RWPE2 (cell line): ENCODE results near the gene BPIFB4.
"Not testable (repeated sequence)": the region's sequence is repeated elsewhere in the genome, so short reads cannot be mapped to it uniquely, and the experiment has no call there.

Source experiments
- ATAC-seq: fragments of 200-7000 bp; cut with Tn5 transposase; 3 replicates; pipeline ENCODE4 v1.9.1; 2021; ENCODE audit warnings: low read depth
- DNase-seq: peaks from one replicate; pipeline ENCODE4 v3.0.0-alpha.2; 2020; ENCODE audit warnings: low spot score
- H3K27ac ChIP-seq: fragments of 450-650 bp; 2 replicates; pipeline ENCODE4 v1.5.1; 2017; ENCODE audit warnings: mild to moderate bottlenecking; ENCODE audit not compliant: poor library complexity, severe bottlenecking
- H3K27me3 ChIP-seq: fragments of 250-450 bp; sonication (Bioruptor Pico); 2 replicates; pipeline ENCODE4 v1.5.1; 2021; ENCODE audit warnings: mild to moderate bottlenecking, moderate library complexity; ENCODE audit not compliant: insufficient read depth, poor library complexity, severe bottlenecking
- H3K36me3 ChIP-seq: fragments of 250-450 bp; sonication (Bioruptor Pico); 2 replicates; pipeline ENCODE4 v1.5.1; 2020; ENCODE audit warnings: low read depth, mild to moderate bottlenecking, moderate library complexity
- H3K4me1 ChIP-seq: fragments of 250-450 bp; sonication (Bioruptor Pico); 2 replicates; pipeline ENCODE4 v1.5.1; 2021; ENCODE audit warnings: mild to moderate bottlenecking, moderate library complexity; ENCODE audit not compliant: insufficient read depth, poor library complexity, severe bottlenecking
- H3K4me3 ChIP-seq: fragments of 250-450 bp; sonication (Bioruptor Pico); 2 replicates; pipeline ENCODE4 v1.5.1; 2021; ENCODE audit warnings: mild to moderate bottlenecking, moderate library complexity; ENCODE audit not compliant: severe bottlenecking
- H3K9me3 ChIP-seq: fragments of 250-450 bp; sonication (Bioruptor Pico); 2 replicates; pipeline ENCODE4 v1.5.1; 2021; ENCODE audit warnings: mild to moderate bottlenecking, moderate library complexity; ENCODE audit not compliant: severe bottlenecking
- CTCF ChIP-seq: fragments of 450-650 bp; IDR thresholded peaks from one replicate; pipeline ENCODE4 v1.5.1; 2017; ENCODE audit warnings: mild to moderate bottlenecking, moderate library complexity; ENCODE audit not compliant: poor library complexity, severe bottlenecking

The BPIFB4 gene

GRCh38 chr20:33105316-33105924 is 26.0 kb downstream of the BPIFB4 start:
- no peaks in the 10 kb centered on the region for H3K4me1 ChIP-seq
- no peak for TF ChIP-seq CTCF
- no peaks in the 10 kb centered on the region for H3K27me3 ChIP-seq
- H3K27ac ChIP-seq, result no peak overlapping the region
- no peaks in the 10 kb centered on the region for H3K9me3 ChIP-seq
- H3K4me3 ChIP-seq, result no peak overlapping the region
- no peak for ATAC-seq
- DNase-seq, result peak; percentile 47
- no peaks in the 10 kb centered on the region for H3K36me3 ChIP-seq

GRCh38 chr20:33106058-33106620 is 26.7 kb downstream of the BPIFB4 start:
- H3K4me3 ChIP-seq, H3K27ac ChIP-seq, H3K4me1 ChIP-seq, H3K27me3 ChIP-seq, DNase-seq, H3K9me3 ChIP-seq, ATAC-seq, H3K36me3 ChIP-seq: not testable (repeated sequence)

- no peak for ATAC-seq
- peaks cover 5% of the 10 kb centered on the region for H3K27me3 ChIP-seq
- no peak overlapping the region for H3K4me3 ChIP-seq
- no peaks in the 10 kb centered on the region for H3K36me3 ChIP-seq
- no peak overlapping the region for H3K27ac ChIP-seq
- no peaks in the 10 kb centered on the region for H3K4me1 ChIP-seq
- no peak for TF ChIP-seq CTCF
- no peaks in the 10 kb centered on the region for H3K9me3 ChIP-seq
- DNase-seq, result no peak
Measured at GRCh38 chr20:33108661-33109060, 29.2 kb downstream of the BPIFB4 start.

GRCh38 chr20:33110147-33110825 is 30.8 kb downstream of the BPIFB4 start:
- Histone ChIP-seq H3K9me3 (no peaks in the 10 kb centered on the region), H3K4me3 (no peak overlapping the region), H3K27me3 (peaks cover 5% of the 10 kb centered on the region), H3K36me3 (no peaks in the 10 kb centered on the region), H3K4me1 (no peaks in the 10 kb centered on the region), H3K27ac (no peak overlapping the region)
- no peak for DNase-seq
- ATAC-seq, result peak; percentile 50
- no peak for TF ChIP-seq CTCF

GRCh38 chr20:33111306-33111705 is 31.9 kb downstream of the BPIFB4 start:
- ATAC-seq (no peak), DNase-seq (peak; percentile 73)
- Histone ChIP-seq H3K4me3 (no peak overlapping the region), H3K27ac (no peak overlapping the region), H3K27me3 (peaks cover 5% of the 10 kb centered on the region), H3K9me3 (no peaks in the 10 kb centered on the region), H3K36me3 (no peaks in the 10 kb centered on the region), H3K4me1 (no peaks in the 10 kb centered on the region)
- TF ChIP-seq CTCF, result no peak
